NB4 (cell line): Measurements from ENCODE around the gene MRPS30.
A peak's percentile ranks its signal among the peaks of the same experiment; 100 is the strongest.
"Not testable (repeated sequence)": the region's sequence is repeated elsewhere in the genome, so short reads cannot be mapped to it uniquely, and the experiment has no call there.

Experiments used
- DNase-seq: peaks from one replicate; pipeline ENCODE4 v3.0.0; 2010; ENCODE audit warnings: low read depth
- H3K4me3 ChIP-seq: one replicate; pipeline ENCODE4 v1.5.1; 2011; ENCODE audit warnings: mild to moderate bottlenecking, low read depth, low read length, moderate library complexity
- MYC ChIP-seq: IDR thresholded peaks from 2 replicates; pipeline ENCODE4 v1.6.1; 2011; ENCODE audit warnings: low read depth, low read length
- POLR2A ChIP-seq: IDR thresholded peaks from 2 replicates; pipeline ENCODE4 v1.6.1; 2011; ENCODE audit warnings: mild to moderate bottlenecking; ENCODE audit not compliant: insufficient read length; ENCODE audit errors: extremely low read depth
- TF ChIP-seq, protein P1 (sequence below): IDR thresholded peaks from one replicate; pipeline ENCODE4 v1.5.1; 2012; ENCODE audit warnings: low read depth, low read length
- TF ChIP-seq, protein P2 (sequence below): IDR thresholded peaks from 2 replicates; pipeline ENCODE4 v1.6.1; 2011; ENCODE audit warnings: low read depth, low read length

The MRPS30 gene

DNA sequence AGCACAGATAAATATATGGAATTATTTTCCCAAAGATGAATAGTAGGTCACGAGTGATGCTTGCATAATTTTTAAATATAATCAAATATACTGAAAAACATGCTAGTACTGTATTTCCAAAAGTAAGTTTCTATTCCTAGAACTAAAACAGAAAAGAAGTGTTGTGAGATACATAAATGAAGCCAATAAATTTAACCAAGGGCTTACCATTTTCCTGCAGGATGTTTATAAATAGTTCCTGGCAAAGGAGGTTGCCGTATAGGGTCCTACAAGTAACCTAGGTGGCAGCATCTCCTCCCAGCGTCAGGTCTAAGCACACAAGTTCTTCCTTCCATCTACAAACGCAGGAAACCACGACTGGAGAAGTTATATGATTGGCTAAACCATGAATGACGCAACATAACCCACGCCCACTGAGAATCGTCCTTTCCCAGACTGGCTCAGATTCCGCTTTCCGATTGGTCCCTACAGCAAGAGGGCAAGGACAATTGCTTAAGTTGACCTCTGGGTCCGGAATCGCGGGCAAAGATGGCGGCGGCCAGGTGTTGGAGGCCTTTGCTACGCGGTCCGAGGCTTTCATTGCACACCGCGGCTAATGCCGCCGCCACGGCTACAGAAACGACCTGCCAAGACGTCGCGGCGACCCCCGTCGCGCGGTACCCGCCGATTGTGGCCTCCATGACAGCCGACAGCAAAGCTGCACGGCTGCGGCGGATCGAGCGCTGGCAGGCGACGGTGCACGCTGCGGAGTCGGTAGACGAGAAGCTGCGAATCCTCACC is at the start of gene MRPS30:
MRPS30 (plus strand) TSS at position 513 of the 780 bp plus-strand sequence; CDS start at position 529, 16 bp downstream.
- DNase-seq = peak; percentile 99
- peak within 1 kb of the TSS; percentile 85 for H3K4me3 ChIP-seq
- TF ChIP-seq, protein P1, sequence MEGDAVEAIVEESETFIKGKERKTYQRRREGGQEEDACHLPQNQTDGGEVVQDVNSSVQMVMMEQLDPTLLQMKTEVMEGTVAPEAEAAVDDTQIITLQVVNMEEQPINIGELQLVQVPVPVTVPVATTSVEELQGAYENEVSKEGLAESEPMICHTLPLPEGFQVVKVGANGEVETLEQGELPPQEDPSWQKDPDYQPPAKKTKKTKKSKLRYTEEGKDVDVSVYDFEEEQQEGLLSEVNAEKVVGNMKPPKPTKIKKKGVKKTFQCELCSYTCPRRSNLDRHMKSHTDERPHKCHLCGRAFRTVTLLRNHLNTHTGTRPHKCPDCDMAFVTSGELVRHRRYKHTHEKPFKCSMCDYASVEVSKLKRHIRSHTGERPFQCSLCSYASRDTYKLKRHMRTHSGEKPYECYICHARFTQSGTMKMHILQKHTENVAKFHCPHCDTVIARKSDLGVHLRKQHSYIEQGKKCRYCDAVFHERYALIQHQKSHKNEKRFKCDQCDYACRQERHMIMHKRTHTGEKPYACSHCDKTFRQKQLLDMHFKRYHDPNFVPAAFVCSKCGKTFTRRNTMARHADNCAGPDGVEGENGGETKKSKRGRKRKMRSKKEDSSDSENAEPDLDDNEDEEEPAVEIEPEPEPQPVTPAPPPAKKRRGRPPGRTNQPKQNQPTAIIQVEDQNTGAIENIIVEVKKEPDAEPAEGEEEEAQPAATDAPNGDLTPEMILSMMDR = peak; percentile 54
- TF ChIP-seq POLR2A (peak; percentile 89), MYC (peak; percentile 60; the same call in 1 of the 2 replicates)
- TF ChIP-seq, protein P2, sequence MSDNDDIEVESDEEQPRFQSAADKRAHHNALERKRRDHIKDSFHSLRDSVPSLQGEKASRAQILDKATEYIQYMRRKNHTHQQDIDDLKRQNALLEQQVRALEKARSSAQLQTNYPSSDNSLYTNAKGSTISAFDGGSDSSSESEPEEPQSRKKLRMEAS = peak; percentile 35; the same call in 1 of the 2 replicates

DNA sequence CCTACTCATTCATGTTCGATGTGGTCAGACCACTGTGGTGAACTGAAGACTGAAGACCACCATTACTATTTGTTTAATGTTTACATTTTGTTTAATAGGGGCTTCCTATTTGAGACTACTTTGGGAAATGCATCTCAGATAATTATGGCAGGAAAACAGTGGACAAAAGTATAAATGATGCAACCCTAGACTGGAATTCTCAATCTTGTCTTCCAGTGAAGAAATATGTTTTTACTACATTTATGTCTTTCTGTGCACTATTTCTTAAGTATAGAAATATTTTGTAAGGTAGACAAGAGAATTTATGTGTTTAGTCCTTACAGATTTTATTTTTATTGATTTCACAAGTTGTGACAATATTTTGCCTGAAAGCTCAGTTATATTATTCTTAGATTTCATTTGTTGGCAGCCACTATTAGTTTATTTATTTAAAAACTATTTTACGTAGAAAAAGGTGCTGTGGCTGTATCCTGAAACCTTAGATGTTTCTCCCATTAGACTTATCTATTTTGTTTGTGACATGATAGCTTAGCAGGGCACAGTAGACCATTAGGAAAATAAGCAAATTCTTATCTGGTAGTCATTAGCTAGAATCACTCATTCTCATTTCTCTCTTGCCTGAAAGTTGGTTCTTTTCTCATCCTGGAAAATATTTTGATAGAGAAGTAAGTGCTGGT is 39.4 kb upstream of the MRPS30 start:
- DNase-seq = no peak
- TF ChIP-seq POLR2A (no peak), MYC (no peak)
- TF ChIP-seq, protein P2 = no peak
- TF ChIP-seq, protein P1 = no peak
- H3K4me3 ChIP-seq = no peak overlapping the region

DNA sequence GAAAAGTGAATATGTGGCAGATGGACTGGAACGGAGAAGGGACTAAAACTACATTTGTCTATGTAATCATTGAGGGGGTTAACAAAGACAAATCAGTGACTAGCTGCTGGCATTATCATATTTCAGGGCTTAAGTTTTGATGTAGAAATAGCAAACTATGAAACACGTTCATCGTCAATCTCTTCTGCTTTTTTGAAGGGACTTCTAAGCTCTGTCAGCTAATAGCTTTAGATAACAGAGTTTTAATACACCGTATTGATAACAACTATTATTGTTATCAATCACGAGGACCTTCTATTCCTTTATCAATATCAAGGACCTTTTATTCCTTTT is 38.9 kb upstream of the MRPS30 start:
- TF ChIP-seq POLR2A (no peak), MYC (no peak)
- TF ChIP-seq, protein P1 = no peak
- TF ChIP-seq, protein P2 = no peak
- H3K4me3 ChIP-seq = no peak overlapping the region

DNA sequence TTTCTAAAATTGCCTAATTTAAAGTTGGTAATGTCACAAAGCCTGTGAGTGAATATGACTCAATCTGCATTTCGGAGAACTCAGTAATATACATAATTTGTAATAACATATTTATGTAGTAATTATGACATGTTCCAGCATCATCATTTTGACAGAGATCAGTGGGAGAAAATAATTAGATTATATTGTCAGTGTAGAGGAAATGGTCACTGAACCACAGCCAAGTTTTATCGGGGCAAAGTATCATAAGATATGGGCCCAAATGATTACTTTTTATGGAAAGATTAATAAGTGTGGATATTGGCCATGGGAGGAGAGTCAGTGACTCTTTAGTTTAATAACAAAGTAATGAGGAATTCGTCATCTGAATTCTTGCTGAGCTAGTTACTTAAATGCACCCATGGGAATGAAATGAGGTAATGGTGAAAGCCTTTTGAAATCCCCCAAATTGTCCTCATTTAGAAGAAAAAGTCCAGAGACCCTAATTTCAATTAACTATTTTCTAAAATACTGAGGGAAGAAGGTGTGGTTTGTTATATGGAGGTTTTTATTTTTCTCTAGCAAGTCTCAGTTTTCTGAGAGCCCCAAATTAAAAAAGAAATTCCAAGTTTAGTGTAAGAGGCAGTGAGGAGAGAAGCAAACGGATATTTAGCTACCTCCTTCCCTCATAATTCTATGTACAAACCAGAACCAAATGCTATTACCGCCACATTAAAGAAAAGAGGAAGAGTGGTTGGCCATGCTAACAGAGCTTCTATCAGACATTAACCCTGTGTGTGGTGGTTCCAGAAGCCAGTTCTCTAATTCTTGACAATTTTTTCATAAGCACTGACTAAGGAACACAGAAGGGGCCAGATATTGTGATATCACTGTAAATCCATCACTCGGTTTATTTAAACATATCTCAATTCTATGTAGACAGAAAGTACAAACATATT is 37.7 kb upstream of the MRPS30 start:
- peak; percentile 18 for DNase-seq
- no peak overlapping the region for H3K4me3 ChIP-seq
- TF ChIP-seq, protein P1 = no peak
- TF ChIP-seq POLR2A (no peak), MYC (no peak)
- TF ChIP-seq, protein P2 = no peak

More for the DNA sequence above, 38.9 kb upstream of the MRPS30 start:
- DNase-seq = no peak

DNA sequence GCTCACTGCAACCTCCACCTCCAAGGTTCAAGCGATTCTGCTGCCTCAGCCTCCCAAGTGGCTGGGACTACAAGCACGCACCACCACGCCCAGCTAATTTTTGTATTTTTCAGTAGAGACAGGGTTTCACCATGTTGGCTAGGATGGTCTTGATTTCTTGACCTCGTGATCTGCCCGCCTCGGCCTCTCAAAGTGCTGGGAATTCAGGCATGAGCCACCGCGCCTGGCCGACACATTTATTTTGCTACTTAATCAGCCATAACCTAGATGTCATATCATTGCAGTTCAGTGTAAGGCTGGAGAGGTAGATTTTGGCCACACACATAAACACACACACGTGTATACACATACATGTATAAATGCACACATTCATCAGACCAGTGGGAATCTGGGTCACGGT is 36.4 kb upstream of the MRPS30 start:
- DNase-seq, H3K4me3 ChIP-seq: not testable (repeated sequence)
